Astrocyte of the cerebellum (primary cell): ENCODE results near the gene IFNA5.

Source experiments
- DNase-seq: peaks from one replicate; pipeline ENCODE4 v3.0.0-alpha.2; 2011; ENCODE audit warnings: low read depth
- H3K4me3 ChIP-seq: 2 replicates; pipeline ENCODE4 v1.5.1; 2011; ENCODE audit warnings: mild to moderate bottlenecking, low read depth, low read length, moderate library complexity
- CTCF ChIP-seq: IDR thresholded peaks from 2 replicates; pipeline ENCODE4 v1.5.1; 2012; ENCODE audit warnings: low read length, low read depth, moderate library complexity, mild to moderate bottlenecking; ENCODE audit errors: missing control alignments
- in situ Hi-C: cut with HindIII; loops from 2 replicates; pipeline ENCODE4 v1.10.0; 2017; ENCODE audit warnings: low sequenced_read_pairs

Gene IFNA5

GRCh38 chr9:21317956-21318923, 13.1 kb upstream of the IFNA5 start:
- in situ Hi-C loops: no loop called here

GRCh38 chr9:21316860-21317259, 11.7 kb upstream of the IFNA5 start:
- TF ChIP-seq CTCF: no peak
- no peak overlapping the region for H3K4me3 ChIP-seq
- DNase-seq: no peak
- in situ Hi-C loops: no loop called here

More at GRCh38 chr9:21317956-21318923, 13.1 kb upstream of the IFNA5 start:
- DNase-seq: peak; percentile 33
- no peak overlapping the region for H3K4me3 ChIP-seq
- TF ChIP-seq CTCF: peak; percentile 81

- DNase-seq: no peak
- H3K4me3 ChIP-seq: no peak overlapping the region
- no peak for TF ChIP-seq CTCF
- in situ Hi-C loops: no loop called here
Observed at GRCh38 chr9:21316032-21316842, 11.1 kb upstream of the IFNA5 start.

GRCh38 chr9:21314152-21314551, 9.0 kb upstream of the IFNA5 start:
- in situ Hi-C loops: no loop called here
- no peak overlapping the region for H3K4me3 ChIP-seq
- no peak for TF ChIP-seq CTCF
- DNase-seq: no peak

- DNase-seq: no peak
- no peak for TF ChIP-seq CTCF
- no peak overlapping the region for H3K4me3 ChIP-seq
- in situ Hi-C loops: no loop called here
Observed at GRCh38 chr9:21311889-21312288, 6.8 kb upstream of the IFNA5 start.

GRCh38 chr9:21295992-21296391, 9.1 kb downstream of the IFNA5 start:
- no peak overlapping the region for H3K4me3 ChIP-seq
- in situ Hi-C loops: no loop called here
- TF ChIP-seq CTCF: no peak
- no peak for DNase-seq
